Body of pancreas (tissue), 4 donors: Measurements from ENCODE around the gene ZFAND4. TPM values are rescaled to one million over a fixed set of nuclear protein-coding genes. Genes with fewer than 3 reads are reported as not detected.

Source experiments
- ATAC-seq: fragments of 150-250 bp; one replicate; pipeline ENCODE4 v1.9.1; 2016
- DNase-seq, 4 donors: peaks; one replicate each; pipeline ENCODE4 v3.0.0-alpha.2; 2019
- H3K27ac ChIP-seq, 4 donors: fragments of 200-600 bp; sonication (generic); 1 replicate in 3 of 4; 2 replicates in 1 of 4; pipeline versions ENCODE4 v1.5.1 to v1.6.1; 2016 to 2019; ENCODE audit warnings: mild to moderate bottlenecking in 1 of 4, mixed read lengths in 1 of 4, moderate library complexity in 1 of 4
- H3K27me3 ChIP-seq, 2 donors: fragments of 200-600 bp; sonication (generic); one replicate each; pipeline ENCODE4 v1.6.0; 2016; ENCODE audit warnings: mild to moderate bottlenecking in 1 of 2
- H3K36me3 ChIP-seq, 2 donors: fragments of 200-600 bp; sonication (generic); replicated peaks in 1 of 2; 2 replicates each; pipeline ENCODE4 v1.5.1; 2016; ENCODE audit warnings: low read depth in 2 of 2; ENCODE audit not compliant: insufficient read depth in 1 of 2
- H3K4me1 ChIP-seq: fragments of 200-600 bp; sonication (generic); one replicate; pipeline ENCODE4 v1.6.0; 2016
- H3K4me3 ChIP-seq, 2 donors: fragments of 200-600 bp; sonication (generic); 1 replicate in 1 of 2; 2 replicates in 1 of 2; pipeline ENCODE4 v1.5.1; 2016 to 2019
- H3K9me3 ChIP-seq, 3 donors: fragments of 200-600 bp; sonication (generic); 1 replicate in 2 of 3; 2 replicates in 1 of 3; pipeline ENCODE4 v1.5.1; 2016
- CTCF ChIP-seq, 7 experiments: fragments of 450-650 bp in 4 of 7; fragments of 200-600 bp in 3 of 7; sonication (generic) in 3 of 7; IDR thresholded peaks; one replicate each; pipeline ENCODE4 v1.5.1; 2016 to 2019; ENCODE audit warnings: antibody characterized with exemption in 7 of 7
- POLR2A ChIP-seq, 3 donors: fragments of 450-650 bp; IDR thresholded peaks; one replicate each; pipeline ENCODE4 v1.6.1; 2016; ENCODE audit warnings: antibody characterized with exemption in 3 of 3, mild to moderate bottlenecking in 2 of 3
- WGBS, 2 donors: methylation state at CpG; one replicate each; pipeline ENCODE4 v1.1.5; 2017; 5-methylcytosine and 5-hydroxymethylcytosine counted together
- intact Hi-C: fragments of 100-400 bp; cut with DNase I; formaldehyde crosslinking; loops from one replicate; pipeline ENCODE4 v1.15.1; 2023
- total RNA-seq, 2 donors: library from RNA; depleted of rRNA; stranded (reverse); fragments of >200 nt; gene quantifications; one replicate each; pipeline ENCODE4 v1.1.0, GENCODE V29; 2016

ZFAND4 gene
- total RNA-seq, 2 donors from 2014 or later = 15.8 to 32.3 TPM

- intact Hi-C loops = no loop called here
- ATAC-seq (no peak), DNase-seq (no peak)
- Histone ChIP-seq H3K4me1 (peaks cover 25% of the 10 kb centered on the region), H3K9me3 (no peaks in the 10 kb centered on the region), H3K27ac (no peak overlapping the region), H3K27me3 (no peaks in the 10 kb centered on the region), H3K4me3 (no peak overlapping the region), H3K36me3 (no peaks in the 10 kb centered on the region)
- TF ChIP-seq CTCF (IDR thresholded peaks at IDR 0.05) = no peak
- TF ChIP-seq POLR2A (IDR thresholded peaks at IDR 0.05) = no peak
- WGBS, 2 donors = 72 to 92% methylated on average over 1 of the region's 1 CpG
Measured at GRCh38 chr10:45582386-45582781, 90.2 kb downstream of the ZFAND4 start.

- Histone ChIP-seq H3K27me3 (no peaks in the 10 kb centered on the region), H3K36me3 (no peaks in the 10 kb centered on the region), H3K4me1 (peaks cover 25% of the 10 kb centered on the region), H3K4me3 (no peak overlapping the region), H3K9me3 (no peaks in the 10 kb centered on the region), H3K27ac (peak overlapping the region in 3 of 4 donors; percentile 59 to 76 (median 68))
- ATAC-seq (no peak), DNase-seq (no peak)
- intact Hi-C loops = no loop called here
- TF ChIP-seq POLR2A (IDR thresholded peaks at IDR 0.05) = no peak
- no peak for TF ChIP-seq CTCF (IDR thresholded peaks at IDR 0.05)
- WGBS, 2 donors = 71 to 80% methylated on average over 3 of the region's 3 CpGs
Measured at GRCh38 chr10:45581582-45582385, 90.8 kb downstream of the ZFAND4 start.

- no peaks in the 10 kb centered on the region for H3K27me3 ChIP-seq
- DNase-seq (no peak), ATAC-seq (peak; percentile 35)
- no peak for TF ChIP-seq POLR2A (IDR thresholded peaks at IDR 0.05)
- no peak for TF ChIP-seq CTCF (IDR thresholded peaks at IDR 0.05)
- peak overlapping the region; percentile 30 to 76 (median 64) for H3K27ac ChIP-seq
- H3K36me3 ChIP-seq = no peaks in the 10 kb centered on the region
- H3K9me3 ChIP-seq = no peaks in the 10 kb centered on the region
- intact Hi-C loops = no loop called here
- peaks cover 26% of the 10 kb centered on the region for H3K4me1 ChIP-seq
- H3K4me3 ChIP-seq = no peak overlapping the region
Measured at GRCh38 chr10:45581216-45581549, 91.4 kb downstream of the ZFAND4 start.

- Histone ChIP-seq H3K36me3 (no peaks in the 10 kb centered on the region), H3K4me3 (no peak overlapping the region), H3K27me3 (no peaks in the 10 kb centered on the region), H3K27ac (peak overlapping the region; percentile 30 to 76 (median 64)), H3K9me3 (no peaks in the 10 kb centered on the region), H3K4me1 (peaks cover 31% of the 10 kb centered on the region)
- TF ChIP-seq POLR2A (IDR thresholded peaks at IDR 0.05) (peak in 1 of 3 donors; percentile 23), CTCF (IDR thresholded peaks at IDR 0.05) (no peak)
- 18 to 31% methylated on average over 8 of the region's 8 CpGs for WGBS, 2 donors
- DNase-seq = peak in 2 of 4 donors; percentile 21 to 40
- intact Hi-C loops = no loop called here
- peak; percentile 70 for ATAC-seq
Measured at GRCh38 chr10:45580371-45581215, 92.0 kb downstream of the ZFAND4 start.
